Esophagus muscularis mucosa (tissue), 4 donors: ENCODE results near the gene LMO2. TPM values are rescaled to one million over a fixed set of nuclear protein-coding genes. Genes with fewer than 3 reads are reported as not detected.
A peak's percentile ranks its signal among the peaks of the same experiment; 100 is the strongest.

ENCODE experiments used
- DNase-seq: peaks from one replicate; pipeline ENCODE4 v3.0.0-alpha.2; 2017; ENCODE audit errors: extremely low spot score
- H3K27ac ChIP-seq, 4 donors: fragments of 200-600 bp; sonication (generic); replicated peaks in 1 of 4; 1 replicate in 3 of 4; 2 replicates in 1 of 4; pipeline ENCODE4 v1.5.1; 2016 to 2019; ENCODE audit warnings: mild to moderate bottlenecking in 1 of 4
- H3K27me3 ChIP-seq, 4 donors: fragments of 200-600 bp; sonication (generic); one replicate each; pipeline versions ENCODE4 v1.5.1 to v1.6.0; 2016 to 2019
- H3K36me3 ChIP-seq, 4 donors: fragments of 200-600 bp; sonication (generic); one replicate each; pipeline ENCODE4 v1.5.1; 2016 to 2019
- H3K4me1 ChIP-seq, 4 donors: fragments of 200-600 bp; sonication (generic); one replicate each; pipeline ENCODE4 v1.5.1; 2016 to 2019
- H3K4me3 ChIP-seq, 4 donors: fragments of 200-600 bp; sonication (generic); 1 replicate in 2 of 4; 2 replicates in 2 of 4; pipeline ENCODE4 v1.5.1; 2016 to 2019; ENCODE audit warnings: mild to moderate bottlenecking in 4 of 4, moderate library complexity in 1 of 4
- H3K9me3 ChIP-seq, 4 donors: fragments of 200-600 bp; sonication (generic); 1 replicate in 3 of 4; 2 replicates in 1 of 4; pipeline ENCODE4 v1.5.1; 2016 to 2019
- EP300 ChIP-seq: sonication (generic); formaldehyde crosslinking; IDR thresholded peaks from one replicate; pipeline ENCODE4 v1.6.1; 2017; ENCODE audit warnings: antibody characterized with exemption
- POLR2A ChIP-seq: fragments of 450-650 bp; IDR thresholded peaks from one replicate; pipeline ENCODE4 v1.6.1; 2017; ENCODE audit warnings: antibody characterized with exemption, moderate library complexity, mild to moderate bottlenecking, low read depth
- POLR2AphosphoS5 ChIP-seq, 2 donors: sonication (generic); formaldehyde crosslinking; IDR thresholded peaks; one replicate each; pipeline ENCODE4 v1.6.1; 2017; ENCODE audit warnings: antibody characterized with exemption in 2 of 2
- WGBS: methylation state at CpG from one replicate; pipeline ENCODE4 v1.1.5; 2018; 5-methylcytosine and 5-hydroxymethylcytosine counted together
- intact Hi-C: fragments of 100-400 bp; cut with DNase I; formaldehyde crosslinking; loops from one replicate; pipeline ENCODE4 v1.15.1; 2023
- total RNA-seq, 4 donors: library from RNA; depleted of rRNA; stranded (reverse); fragments of >200 nt; gene quantifications; one replicate each; pipeline versions ENCODE4 v1.1.0 to v1.2.1, GENCODE V29; 2016
- TF ChIP-seq, protein P1 (sequence below), 3 experiments: fragments of 200-600 bp in 2 of 3; fragments of 450-650 bp in 1 of 3; sonication (generic) in 2 of 3; IDR thresholded peaks; one replicate each; pipeline ENCODE4 v1.5.1; 2017 to 2019; ENCODE audit warnings: antibody characterized with exemption in 3 of 3, mild to moderate bottlenecking in 2 of 3, moderate library complexity in 1 of 3

The LMO2 gene
- total RNA-seq, 4 donors from 2014 or later = 13.3 to 20.2 (median 15.5) TPM

DNA sequence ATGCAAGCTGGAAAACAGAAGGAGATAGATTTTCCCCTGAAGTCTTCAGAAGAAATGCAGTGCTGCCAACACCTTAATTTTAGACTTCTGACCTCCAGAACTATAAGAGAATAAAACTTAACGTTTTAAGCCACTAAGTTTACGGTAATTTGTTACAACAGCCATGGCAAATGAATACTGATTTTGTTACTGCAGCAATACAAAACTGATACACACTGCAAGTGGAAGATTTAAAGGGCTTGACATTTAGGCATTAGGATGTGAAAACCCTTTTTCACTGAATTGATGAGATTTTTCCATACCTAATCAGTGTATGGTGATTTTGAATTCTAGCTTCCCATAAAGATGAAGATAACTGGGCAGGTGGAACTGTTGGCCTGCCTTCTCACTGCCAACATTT, 22.1 kb upstream of the LMO2 start:
- Histone ChIP-seq H3K27ac (no peak overlapping the region), H3K4me3 (no peak overlapping the region), H3K27me3 (peaks cover 0 to 10% (median 0%) of the 10 kb centered on the region in 4 donors), H3K4me1 (peaks cover 0 to 5% (median 1%) of the 10 kb centered on the region in 4 donors), H3K9me3 (peaks cover 0 to 9% (median 4%) of the 10 kb centered on the region in 4 donors), H3K36me3 (no peaks in the 10 kb centered on the region)
- intact Hi-C loops = no loop called here
- WGBS = 80% methylated on average over 2 of the region's 2 CpGs
- DNase-seq = no peak
- no peak for TF ChIP-seq EP300
- TF ChIP-seq POLR2AphosphoS5 (IDR thresholded peaks at IDR 0.05) = no peak
- TF ChIP-seq, protein P1, sequence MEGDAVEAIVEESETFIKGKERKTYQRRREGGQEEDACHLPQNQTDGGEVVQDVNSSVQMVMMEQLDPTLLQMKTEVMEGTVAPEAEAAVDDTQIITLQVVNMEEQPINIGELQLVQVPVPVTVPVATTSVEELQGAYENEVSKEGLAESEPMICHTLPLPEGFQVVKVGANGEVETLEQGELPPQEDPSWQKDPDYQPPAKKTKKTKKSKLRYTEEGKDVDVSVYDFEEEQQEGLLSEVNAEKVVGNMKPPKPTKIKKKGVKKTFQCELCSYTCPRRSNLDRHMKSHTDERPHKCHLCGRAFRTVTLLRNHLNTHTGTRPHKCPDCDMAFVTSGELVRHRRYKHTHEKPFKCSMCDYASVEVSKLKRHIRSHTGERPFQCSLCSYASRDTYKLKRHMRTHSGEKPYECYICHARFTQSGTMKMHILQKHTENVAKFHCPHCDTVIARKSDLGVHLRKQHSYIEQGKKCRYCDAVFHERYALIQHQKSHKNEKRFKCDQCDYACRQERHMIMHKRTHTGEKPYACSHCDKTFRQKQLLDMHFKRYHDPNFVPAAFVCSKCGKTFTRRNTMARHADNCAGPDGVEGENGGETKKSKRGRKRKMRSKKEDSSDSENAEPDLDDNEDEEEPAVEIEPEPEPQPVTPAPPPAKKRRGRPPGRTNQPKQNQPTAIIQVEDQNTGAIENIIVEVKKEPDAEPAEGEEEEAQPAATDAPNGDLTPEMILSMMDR (IDR thresholded peaks at IDR 0.05) = no peak
- no peak for TF ChIP-seq POLR2A

DNA sequence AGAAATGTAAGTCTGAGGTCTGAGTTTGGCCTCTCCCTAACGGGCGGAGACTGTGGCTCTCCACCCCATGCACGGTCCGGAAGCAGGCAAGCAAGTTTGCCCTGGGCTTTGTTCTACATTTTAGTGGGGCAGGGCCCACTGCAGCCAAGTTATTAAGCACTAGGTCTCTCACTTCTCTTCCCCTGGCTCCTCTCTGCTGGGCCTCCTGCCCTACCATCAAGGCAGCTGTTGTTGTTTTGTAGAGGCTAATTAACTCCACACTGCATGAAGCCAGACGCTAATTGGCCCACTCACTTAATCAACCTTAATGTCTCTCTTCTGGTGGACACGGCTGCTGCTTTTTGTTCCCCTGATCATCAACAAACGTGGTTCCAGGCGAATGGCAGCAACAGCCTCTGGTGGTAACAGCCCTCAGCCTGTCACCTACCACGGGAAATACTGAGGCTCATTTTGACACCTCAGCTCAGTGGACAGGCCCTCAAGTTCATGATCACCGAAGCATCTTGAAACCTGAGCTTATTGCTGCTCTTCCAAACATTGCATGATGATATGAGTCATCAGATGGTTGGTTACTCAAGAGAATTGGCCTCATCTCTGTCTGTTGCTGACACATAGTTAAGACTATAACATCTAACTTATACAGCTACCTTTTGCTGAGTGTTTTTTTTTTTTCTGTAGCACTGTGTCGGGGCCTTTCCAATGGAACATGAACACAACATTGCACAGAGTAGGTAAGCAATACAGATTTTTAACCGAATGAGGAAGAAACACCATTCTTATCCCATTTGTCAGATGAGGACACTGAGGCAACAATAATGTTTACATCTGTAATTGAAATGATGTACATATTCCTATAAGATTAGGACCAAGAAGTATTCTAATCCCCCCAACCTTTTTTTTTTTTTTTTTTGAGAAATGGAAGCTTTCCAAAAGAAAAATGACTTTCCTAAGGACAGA, 20.8 kb upstream of the LMO2 start:
- intact Hi-C loops = no loop called here
- Histone ChIP-seq H3K9me3 (peaks cover 0 to 9% (median 4%) of the 10 kb centered on the region in 4 donors), H3K36me3 (no peaks in the 10 kb centered on the region), H3K27me3 (peaks cover 0 to 3% (median 0%) of the 10 kb centered on the region in 4 donors), H3K27ac (peak overlapping the region in 2 of 4 donors; percentile 13 to 23), H3K4me3 (no peak overlapping the region), H3K4me1 (peaks cover 0 to 5% (median 1%) of the 10 kb centered on the region in 4 donors)
- WGBS = 59% methylated on average over 12 of the region's 12 CpGs
- TF ChIP-seq POLR2AphosphoS5 (IDR thresholded peaks at IDR 0.05) = peak in 1 of 2 donors; percentile 19
- TF ChIP-seq EP300 = no peak
- DNase-seq = no peak

DNA sequence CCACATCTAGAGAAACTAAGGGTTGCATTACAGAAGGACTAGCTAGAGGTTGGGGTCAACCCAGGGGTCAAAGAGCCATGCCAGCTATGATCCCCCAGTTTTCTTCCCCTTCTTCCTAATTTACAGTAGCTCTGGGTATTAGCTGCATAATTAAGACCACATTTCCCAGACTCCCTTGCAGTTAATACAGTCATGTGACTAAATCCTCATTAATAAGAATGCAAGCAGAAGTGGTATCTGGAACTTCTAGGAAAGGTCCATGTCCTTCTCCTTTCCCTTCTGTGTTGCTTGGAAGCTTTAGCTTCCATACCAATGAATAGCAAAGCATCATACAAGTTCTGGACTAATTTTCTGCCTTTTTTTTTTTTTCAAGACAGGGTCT, 19.1 kb upstream of the LMO2 start:
- Histone ChIP-seq H3K27ac (no peak overlapping the region), H3K36me3 (no peaks in the 10 kb centered on the region), H3K27me3 (no peaks in the 10 kb centered on the region), H3K9me3 (peaks cover 0 to 9% (median 4%) of the 10 kb centered on the region in 4 donors), H3K4me3 (no peak overlapping the region), H3K4me1 (peaks cover 0 to 5% (median 1%) of the 10 kb centered on the region in 4 donors)
- TF ChIP-seq POLR2A (no peak), EP300 (no peak), POLR2AphosphoS5 (IDR thresholded peaks at IDR 0.05) (no peak)
- TF ChIP-seq, protein P1 (IDR thresholded peaks at IDR 0.05) = no peak
- intact Hi-C loops = no loop called here
- DNase-seq = no peak

DNA sequence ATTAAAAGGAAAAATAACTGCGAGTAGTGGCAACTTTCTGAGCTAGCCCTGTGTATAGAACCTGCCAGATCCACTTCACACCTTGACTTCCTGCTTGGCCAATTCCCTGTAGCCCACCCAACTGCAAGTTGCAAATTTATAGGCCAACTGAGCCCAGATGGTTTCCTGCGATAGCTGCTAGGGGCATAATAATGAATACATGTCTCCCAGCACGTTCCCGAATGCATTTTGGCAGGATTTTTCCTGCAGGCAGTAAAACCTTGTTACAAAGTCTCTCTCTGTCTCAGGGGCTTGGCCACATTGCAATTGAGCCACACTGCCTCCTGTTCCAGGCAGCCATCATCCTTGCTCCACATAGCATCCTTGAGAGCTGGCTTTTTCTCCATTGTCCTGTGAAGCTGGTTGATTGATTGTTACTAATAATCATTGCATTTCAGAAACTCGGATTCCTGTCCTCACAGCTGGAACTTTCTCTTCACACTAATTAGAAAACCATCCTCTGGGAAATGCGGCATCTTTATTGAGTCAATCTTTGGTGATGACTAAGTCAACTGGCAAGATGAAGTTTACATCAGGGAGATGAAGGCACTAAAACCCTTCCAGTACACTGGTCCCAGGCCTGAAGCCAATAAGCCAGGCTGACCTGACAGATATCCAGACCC, 18.6 kb upstream of the LMO2 start:
- TF ChIP-seq POLR2AphosphoS5 (IDR thresholded peaks at IDR 0.05) (no peak), POLR2A (no peak), EP300 (no peak)
- TF ChIP-seq, protein P1 (IDR thresholded peaks at IDR 0.05) = no peak
- peaks cover 0 to 5% (median 1%) of the 10 kb centered on the region in 4 donors for H3K4me1 ChIP-seq
- DNase-seq = no peak
- no peak overlapping the region for H3K27ac ChIP-seq
- peaks cover 0 to 9% (median 4%) of the 10 kb centered on the region in 4 donors for H3K9me3 ChIP-seq
- no peaks in the 10 kb centered on the region for H3K36me3 ChIP-seq
- intact Hi-C loops = no loop called here
- WGBS = 47% methylated on average over 6 of the region's 6 CpGs
- H3K27me3 ChIP-seq = no peaks in the 10 kb centered on the region
- H3K4me3 ChIP-seq = no peak overlapping the region

DNA sequence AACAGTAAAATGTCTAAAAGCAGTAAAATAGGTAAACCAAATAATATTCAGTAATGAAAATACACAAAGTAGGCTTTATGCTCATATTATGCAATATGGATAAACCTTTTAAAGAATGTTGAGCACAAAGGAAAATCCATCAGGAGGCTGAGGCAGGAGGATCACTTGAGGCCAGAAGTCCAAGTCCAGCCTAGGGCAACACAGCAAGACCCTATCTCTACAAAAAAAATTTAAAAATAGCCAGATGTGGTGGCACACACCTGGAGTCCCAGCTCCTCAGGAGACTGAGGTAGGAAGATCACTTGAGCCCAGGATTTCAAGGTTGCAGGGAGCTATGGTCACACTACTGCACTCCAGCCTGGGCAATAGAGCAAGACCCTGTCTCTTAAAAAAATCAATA, 17.7 kb upstream of the LMO2 start:
- Histone ChIP-seq H3K27me3 (no peaks in the 10 kb centered on the region), H3K4me1 (peaks cover 0 to 5% (median 1%) of the 10 kb centered on the region in 4 donors), H3K4me3 (no peak overlapping the region), H3K36me3 (no peaks in the 10 kb centered on the region), H3K9me3 (peaks cover 0 to 9% (median 4%) of the 10 kb centered on the region in 4 donors), H3K27ac (no peak overlapping the region)
- intact Hi-C loops = no loop called here
- no peak for TF ChIP-seq EP300
- TF ChIP-seq POLR2AphosphoS5 (IDR thresholded peaks at IDR 0.05) = no peak
- TF ChIP-seq POLR2A = no peak
- TF ChIP-seq, protein P1 (IDR thresholded peaks at IDR 0.05) = no peak
- no peak for DNase-seq
